GM23338 (cell line): ENCODE results near the gene ZNF892. TPM values are rescaled to one million over a fixed set of nuclear protein-coding genes. Genes with fewer than 3 reads are reported as not detected.

ENCODE experiments used
- ATAC-seq: fragments of 200-7000 bp; cut with Tn5 transposase; 3 replicates; pipeline ENCODE4 v1.9.1; 2020
- DNase-seq: peaks from one replicate; pipeline ENCODE4 v3.0.0-alpha.2; 2015; ENCODE audit warnings: low spot score
- H2AFZ ChIP-seq: fragments of 200-600 bp; sonication (generic); 2 replicates; pipeline ENCODE4 v1.8.0; 2016; ENCODE audit warnings: antibody characterized with exemption, mild to moderate bottlenecking, moderate library complexity
- H3F3A ChIP-seq: fragments of 200-600 bp; sonication (generic); replicated peaks from 2 replicates; pipeline ENCODE4 v1.8.0; 2017; ENCODE audit warnings: antibody characterized with exemption, mixed run types, low read depth
- H3K27ac ChIP-seq: fragments of 200-600 bp; sonication (generic); 2 replicates; pipeline ENCODE4 v1.6.1; 2016; ENCODE audit warnings: low read depth
- H3K27me3 ChIP-seq: fragments of 200-600 bp; sonication (generic); 2 replicates; pipeline ENCODE4 v1.8.0; 2016; ENCODE audit warnings: mild to moderate bottlenecking, mixed run types, moderate library complexity; ENCODE audit not compliant: insufficient read depth
- H3K36me3 ChIP-seq: fragments of 200-600 bp; sonication (generic); 2 replicates; pipeline ENCODE4 v1.8.0; 2016; ENCODE audit warnings: mild to moderate bottlenecking; ENCODE audit not compliant: insufficient read depth
- H3K4me1 ChIP-seq: fragments of 200-600 bp; sonication (generic); 2 replicates; pipeline ENCODE4 v1.8.0; 2016; ENCODE audit warnings: mild to moderate bottlenecking, moderate library complexity; ENCODE audit not compliant: insufficient read depth
- H3K4me2 ChIP-seq: fragments of 200-600 bp; sonication (generic); 2 replicates; pipeline ENCODE4 v1.7.1; 2017; ENCODE audit warnings: mixed run types
- H3K4me3 ChIP-seq: fragments of 200-600 bp; sonication (generic); 2 replicates; pipeline ENCODE4 v1.6.1; 2016; ENCODE audit warnings: mixed run types
- H3K79me2 ChIP-seq: fragments of 200-600 bp; sonication (generic); replicated peaks from 2 replicates; pipeline ENCODE4 v1.8.0; 2017; ENCODE audit warnings: mild to moderate bottlenecking; ENCODE audit not compliant: insufficient read depth
- H3K9me2 ChIP-seq: fragments of 200-600 bp; sonication (generic); 2 replicates; pipeline ENCODE4 v1.8.0; 2017; ENCODE audit not compliant: insufficient read depth
- H4K20me1 ChIP-seq: fragments of 200-600 bp; sonication (generic); replicated peaks from 2 replicates; pipeline ENCODE4 v1.8.0; 2017; ENCODE audit warnings: mild to moderate bottlenecking; ENCODE audit not compliant: insufficient read depth
- H3K27ac Mint-ChIP-seq: 2 replicates; pipeline ENCODE4 v1.8.0; 2020; ENCODE audit warnings: inconsistent platforms, mild to moderate bottlenecking, moderate library complexity, mixed read lengths
- H3K27me3 Mint-ChIP-seq: 3 replicates; pipeline ENCODE4 v1.8.0; 2022; ENCODE audit warnings: low read depth, mild to moderate bottlenecking, moderate library complexity, mixed read lengths, inconsistent platforms; ENCODE audit not compliant: insufficient read depth, poor library complexity
- H3K36me3 Mint-ChIP-seq: 3 replicates; pipeline ENCODE4 v1.8.0; 2021; ENCODE audit warnings: low read depth, mild to moderate bottlenecking, inconsistent platforms, moderate library complexity, mixed read lengths
- H3K4me1 Mint-ChIP-seq: 3 replicates; pipeline ENCODE4 v1.8.0; 2020; ENCODE audit warnings: mild to moderate bottlenecking, inconsistent platforms, mixed read lengths
- H3K4me3 Mint-ChIP-seq: 3 replicates; pipeline ENCODE4 v1.8.0; 2021; ENCODE audit warnings: moderate library complexity, mild to moderate bottlenecking, inconsistent platforms, mixed read lengths
- H3K9me3 Mint-ChIP-seq: 3 replicates; pipeline ENCODE4 v1.8.0; 2020; ENCODE audit warnings: moderate library complexity, mild to moderate bottlenecking, inconsistent platforms, mixed read lengths
- CREB1 ChIP-seq: fragments of 250-450 bp; sonication (Bioruptor Pico); IDR thresholded peaks from 2 replicates; pipeline ENCODE4 v1.5.0; 2020; ENCODE audit warnings: low read depth, mild to moderate bottlenecking, moderate library complexity
- EZH2 ChIP-seq: fragments of 200-600 bp; sonication (generic); IDR thresholded peaks from one replicate; pipeline ENCODE4 v1.8.0; 2017; ENCODE audit warnings: antibody characterized with exemption, mild to moderate bottlenecking, low read depth; ENCODE audit not compliant: unreplicated experiment
- EZH2phosphoT487 ChIP-seq: fragments of 200-600 bp; sonication (generic); IDR thresholded peaks from one replicate; pipeline ENCODE4 v1.8.1; 2018; ENCODE audit warnings: antibody characterized with exemption; ENCODE audit not compliant: unreplicated experiment
- JUNB ChIP-seq: IDR thresholded peaks from one replicate; pipeline ENCODE4 v1.6.1; 2016; ENCODE audit warnings: antibody characterized with exemption; ENCODE audit not compliant: unreplicated experiment
- NANOG ChIP-seq: IDR thresholded peaks from 2 replicates; pipeline ENCODE4 v1.6.1; 2016; ENCODE audit warnings: antibody characterized with exemption, borderline replicate concordance
- POLR2AphosphoS5 ChIP-seq: IDR thresholded peaks from 2 replicates; pipeline ENCODE4 v1.6.1; 2016; ENCODE audit warnings: antibody characterized with exemption, low read depth
- STAT1 ChIP-seq: IDR thresholded peaks from one replicate; pipeline ENCODE4 v1.6.1; 2016; ENCODE audit warnings: antibody characterized with exemption; ENCODE audit not compliant: unreplicated experiment
- ZNF114 ChIP-seq: fragments of 250-450 bp; sonication (Bioruptor Pico); IDR thresholded peaks from 2 replicates; pipeline ENCODE4 v1.5.0; 2020; ENCODE audit warnings: mild to moderate bottlenecking, moderate library complexity
- ZNF331 ChIP-seq: fragments of 250-450 bp; sonication (Bioruptor Pico); IDR thresholded peaks from 2 replicates; pipeline ENCODE4 v1.5.0; 2020; ENCODE audit warnings: low read depth, mild to moderate bottlenecking, moderate library complexity
- polyA plus RNA-seq: library from polyadenylated mRNA; unstranded; fragments of >200 nt; fragmentation: Nextera tagmentation; extraction: Ambion mirVana; gene quantifications from 2 replicates; pipeline ENCODE4 v1.2.1, GENCODE V29; 2016
- total RNA-seq: library from RNA; depleted of rRNA; stranded (reverse); fragments of >200 nt; shearing (Covaris generic); gene quantifications from 2 replicates; pipeline ENCODE4 v1.2.3, GENCODE V29; 2014
- TF ChIP-seq, protein P1 (sequence below): IDR thresholded peaks from 2 replicates; pipeline ENCODE4 v1.6.1; 2016; ENCODE audit warnings: antibody characterized with exemption
- TF ChIP-seq, protein P2 (sequence below): fragments of 250-450 bp; sonication (Bioruptor Pico); IDR thresholded peaks from 2 replicates; pipeline ENCODE4 v1.5.0; 2020; ENCODE audit warnings: mild to moderate bottlenecking, moderate library complexity
- TF ChIP-seq, protein P3 (sequence below): IDR thresholded peaks from one replicate; pipeline ENCODE4 v1.6.1; 2018; ENCODE audit warnings: antibody characterized with exemption; ENCODE audit not compliant: unreplicated experiment
- TF ChIP-seq, protein P4 (sequence below), 2 experiments: fragments of 200-600 bp in 1 of 2; sonication (generic) in 1 of 2; conservative IDR thresholded peaks; 2 replicates each; pipeline versions ENCODE4 v1.5.1 to v1.6.1; 2016 to 2017; ENCODE audit warnings: antibody characterized with exemption in 2 of 2, low read depth in 2 of 2, mild to moderate bottlenecking in 2 of 2, moderate library complexity in 1 of 2

The ZNF892 gene
- total and polyA plus RNA-seq, 2 experiments from 2014 or later = 2.2 to 17.9 TPM

DNA sequence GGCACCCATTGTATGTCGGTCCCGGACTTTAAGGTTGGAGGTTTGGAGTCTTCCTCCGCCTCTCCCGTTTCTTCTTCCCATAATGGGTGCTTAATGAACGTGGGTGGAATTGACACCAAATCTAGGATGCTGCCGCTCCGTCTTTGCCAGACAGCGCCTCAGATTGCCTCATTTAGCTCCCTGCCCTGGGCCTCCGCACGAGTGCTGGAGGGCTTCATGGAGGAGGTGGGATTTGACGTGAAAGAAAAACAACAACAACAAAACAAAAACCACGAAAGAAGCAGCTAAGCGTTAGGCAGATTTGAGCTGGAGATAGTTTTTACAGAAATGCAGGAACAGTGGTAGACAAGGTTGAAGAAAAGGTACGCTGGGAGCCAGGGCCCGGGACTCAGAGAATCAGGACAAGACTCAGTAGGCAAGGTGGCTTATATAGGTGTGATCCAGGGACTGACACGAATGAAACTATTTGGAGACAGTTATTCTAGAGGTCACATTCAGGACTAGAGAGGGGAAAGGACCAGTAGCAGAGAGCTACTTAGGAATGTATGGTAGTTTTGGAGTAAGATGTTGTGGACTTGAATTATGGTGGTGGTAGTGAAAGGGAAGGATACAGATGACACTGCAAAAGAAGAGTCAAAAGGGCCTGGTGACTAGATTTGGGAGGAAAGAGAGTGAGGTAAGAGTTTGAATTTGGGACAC lies 41.1 kb upstream of the ZNF892 start:
- DNase-seq (peak; percentile 9), ATAC-seq (peak; percentile 26)
- Mint-ChIP-seq H3K4me1 (peaks cover 15% of the 10 kb centered on the region), H3K4me3 (peak overlapping the region; percentile 95), H3K9me3 (no peaks in the 10 kb centered on the region), H3K27ac (peak overlapping the region; percentile 98; the same call in 1 of the 2 replicates), H3K36me3 (peaks cover 2% of the 10 kb centered on the region; the same call in 1 of the 3 replicates), H3K27me3 (peaks cover 13% of the 10 kb centered on the region)
- Histone ChIP-seq H3F3A (no peaks in the 10 kb centered on the region), H2AFZ (peak overlapping the region; percentile 90), H3K9me2 (no peaks in the 10 kb centered on the region), H3K36me3 (no peaks in the 10 kb centered on the region), H3K4me3 (peak overlapping the region; percentile 91), H3K4me1 (peaks cover 11% of the 10 kb centered on the region), H3K27ac (no peak overlapping the region), H4K20me1 (peaks cover 3% of the 10 kb centered on the region; the same call in 1 of the 2 replicates), H3K79me2 (peaks cover 25% of the 10 kb centered on the region), H3K27me3 (no peaks in the 10 kb centered on the region), H3K4me2 (peak overlapping the region; percentile 98)
- TF ChIP-seq ZNF114 (CRISPR knock-in tag) (no peak), ZNF331 (no peak), CREB1 (CRISPR knock-in tag) (no peak), STAT1 (no peak), NANOG (no peak), JUNB (no peak), EZH2 (no peak), EZH2phosphoT487 (no peak), POLR2AphosphoS5 (no peak)
- TF ChIP-seq, protein P1, sequence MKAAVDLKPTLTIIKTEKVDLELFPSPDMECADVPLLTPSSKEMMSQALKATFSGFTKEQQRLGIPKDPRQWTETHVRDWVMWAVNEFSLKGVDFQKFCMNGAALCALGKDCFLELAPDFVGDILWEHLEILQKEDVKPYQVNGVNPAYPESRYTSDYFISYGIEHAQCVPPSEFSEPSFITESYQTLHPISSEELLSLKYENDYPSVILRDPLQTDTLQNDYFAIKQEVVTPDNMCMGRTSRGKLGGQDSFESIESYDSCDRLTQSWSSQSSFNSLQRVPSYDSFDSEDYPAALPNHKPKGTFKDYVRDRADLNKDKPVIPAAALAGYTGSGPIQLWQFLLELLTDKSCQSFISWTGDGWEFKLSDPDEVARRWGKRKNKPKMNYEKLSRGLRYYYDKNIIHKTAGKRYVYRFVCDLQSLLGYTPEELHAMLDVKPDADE = no peak
- TF ChIP-seq, protein P2, sequence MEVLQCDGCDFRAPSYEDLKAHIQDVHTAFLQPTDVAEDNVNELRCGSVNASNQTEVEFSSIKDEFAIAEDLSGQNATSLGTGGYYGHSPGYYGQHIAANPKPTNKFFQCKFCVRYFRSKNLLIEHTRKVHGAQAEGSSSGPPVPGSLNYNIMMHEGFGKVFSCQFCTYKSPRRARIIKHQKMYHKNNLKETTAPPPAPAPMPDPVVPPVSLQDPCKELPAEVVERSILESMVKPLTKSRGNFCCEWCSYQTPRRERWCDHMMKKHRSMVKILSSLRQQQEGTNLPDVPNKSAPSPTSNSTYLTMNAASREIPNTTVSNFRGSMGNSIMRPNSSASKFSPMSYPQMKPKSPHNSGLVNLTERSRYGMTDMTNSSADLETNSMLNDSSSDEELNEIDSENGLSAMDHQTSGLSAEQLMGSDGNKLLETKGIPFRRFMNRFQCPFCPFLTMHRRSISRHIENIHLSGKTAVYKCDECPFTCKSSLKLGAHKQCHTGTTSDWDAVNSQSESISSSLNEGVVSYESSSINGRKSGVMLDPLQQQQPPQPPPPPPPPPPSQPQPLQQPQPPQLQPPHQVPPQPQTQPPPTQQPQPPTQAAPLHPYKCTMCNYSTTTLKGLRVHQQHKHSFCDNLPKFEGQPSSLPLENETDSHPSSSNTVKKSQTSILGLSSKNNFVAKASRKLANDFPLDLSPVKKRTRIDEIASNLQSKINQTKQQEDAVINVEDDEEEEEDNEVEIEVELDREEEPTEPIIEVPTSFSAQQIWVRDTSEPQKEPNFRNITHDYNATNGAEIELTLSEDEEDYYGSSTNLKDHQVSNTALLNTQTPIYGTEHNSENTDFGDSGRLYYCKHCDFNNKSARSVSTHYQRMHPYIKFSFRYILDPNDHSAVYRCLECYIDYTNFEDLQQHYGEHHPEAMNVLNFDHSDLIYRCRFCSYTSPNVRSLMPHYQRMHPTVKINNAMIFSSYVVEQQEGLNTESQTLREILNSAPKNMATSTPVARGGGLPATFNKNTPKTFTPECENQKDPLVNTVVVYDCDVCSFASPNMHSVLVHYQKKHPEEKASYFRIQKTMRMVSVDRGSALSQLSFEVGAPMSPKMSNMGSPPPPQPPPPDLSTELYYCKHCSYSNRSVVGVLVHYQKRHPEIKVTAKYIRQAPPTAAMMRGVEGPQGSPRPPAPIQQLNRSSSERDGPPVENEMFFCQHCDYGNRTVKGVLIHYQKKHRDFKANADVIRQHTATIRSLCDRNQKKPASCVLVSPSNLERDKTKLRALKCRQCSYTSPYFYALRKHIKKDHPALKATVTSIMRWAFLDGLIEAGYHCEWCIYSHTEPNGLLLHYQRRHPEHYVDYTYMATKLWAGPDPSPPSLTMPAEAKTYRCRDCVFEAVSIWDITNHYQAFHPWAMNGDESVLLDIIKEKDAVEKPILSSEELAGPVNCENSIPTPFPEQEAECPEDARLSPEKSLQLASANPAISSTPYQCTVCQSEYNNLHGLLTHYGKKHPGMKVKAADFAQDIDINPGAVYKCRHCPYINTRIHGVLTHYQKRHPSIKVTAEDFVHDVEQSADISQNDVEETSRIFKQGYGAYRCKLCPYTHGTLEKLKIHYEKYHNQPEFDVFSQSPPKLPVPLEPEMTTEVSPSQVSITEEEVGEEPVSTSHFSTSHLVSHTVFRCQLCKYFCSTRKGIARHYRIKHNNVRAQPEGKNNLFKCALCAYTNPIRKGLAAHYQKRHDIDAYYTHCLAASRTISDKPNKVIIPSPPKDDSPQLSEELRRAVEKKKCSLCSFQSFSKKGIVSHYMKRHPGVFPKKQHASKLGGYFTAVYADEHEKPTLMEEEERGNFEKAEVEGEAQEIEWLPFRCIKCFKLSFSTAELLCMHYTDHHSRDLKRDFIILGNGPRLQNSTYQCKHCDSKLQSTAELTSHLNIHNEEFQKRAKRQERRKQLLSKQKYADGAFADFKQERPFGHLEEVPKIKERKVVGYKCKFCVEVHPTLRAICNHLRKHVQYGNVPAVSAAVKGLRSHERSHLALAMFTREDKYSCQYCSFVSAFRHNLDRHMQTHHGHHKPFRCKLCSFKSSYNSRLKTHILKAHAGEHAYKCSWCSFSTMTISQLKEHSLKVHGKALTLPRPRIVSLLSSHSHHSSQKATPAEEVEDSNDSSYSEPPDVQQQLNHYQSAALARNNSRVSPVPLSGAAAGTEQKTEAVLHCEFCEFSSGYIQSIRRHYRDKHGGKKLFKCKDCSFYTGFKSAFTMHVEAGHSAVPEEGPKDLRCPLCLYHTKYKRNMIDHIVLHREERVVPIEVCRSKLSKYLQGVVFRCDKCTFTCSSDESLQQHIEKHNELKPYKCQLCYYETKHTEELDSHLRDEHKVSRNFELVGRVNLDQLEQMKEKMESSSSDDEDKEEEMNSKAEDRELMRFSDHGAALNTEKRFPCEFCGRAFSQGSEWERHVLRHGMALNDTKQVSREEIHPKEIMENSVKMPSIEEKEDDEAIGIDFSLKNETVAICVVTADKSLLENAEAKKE (CRISPR knock-in tag) = no peak
- TF ChIP-seq, protein P3, sequence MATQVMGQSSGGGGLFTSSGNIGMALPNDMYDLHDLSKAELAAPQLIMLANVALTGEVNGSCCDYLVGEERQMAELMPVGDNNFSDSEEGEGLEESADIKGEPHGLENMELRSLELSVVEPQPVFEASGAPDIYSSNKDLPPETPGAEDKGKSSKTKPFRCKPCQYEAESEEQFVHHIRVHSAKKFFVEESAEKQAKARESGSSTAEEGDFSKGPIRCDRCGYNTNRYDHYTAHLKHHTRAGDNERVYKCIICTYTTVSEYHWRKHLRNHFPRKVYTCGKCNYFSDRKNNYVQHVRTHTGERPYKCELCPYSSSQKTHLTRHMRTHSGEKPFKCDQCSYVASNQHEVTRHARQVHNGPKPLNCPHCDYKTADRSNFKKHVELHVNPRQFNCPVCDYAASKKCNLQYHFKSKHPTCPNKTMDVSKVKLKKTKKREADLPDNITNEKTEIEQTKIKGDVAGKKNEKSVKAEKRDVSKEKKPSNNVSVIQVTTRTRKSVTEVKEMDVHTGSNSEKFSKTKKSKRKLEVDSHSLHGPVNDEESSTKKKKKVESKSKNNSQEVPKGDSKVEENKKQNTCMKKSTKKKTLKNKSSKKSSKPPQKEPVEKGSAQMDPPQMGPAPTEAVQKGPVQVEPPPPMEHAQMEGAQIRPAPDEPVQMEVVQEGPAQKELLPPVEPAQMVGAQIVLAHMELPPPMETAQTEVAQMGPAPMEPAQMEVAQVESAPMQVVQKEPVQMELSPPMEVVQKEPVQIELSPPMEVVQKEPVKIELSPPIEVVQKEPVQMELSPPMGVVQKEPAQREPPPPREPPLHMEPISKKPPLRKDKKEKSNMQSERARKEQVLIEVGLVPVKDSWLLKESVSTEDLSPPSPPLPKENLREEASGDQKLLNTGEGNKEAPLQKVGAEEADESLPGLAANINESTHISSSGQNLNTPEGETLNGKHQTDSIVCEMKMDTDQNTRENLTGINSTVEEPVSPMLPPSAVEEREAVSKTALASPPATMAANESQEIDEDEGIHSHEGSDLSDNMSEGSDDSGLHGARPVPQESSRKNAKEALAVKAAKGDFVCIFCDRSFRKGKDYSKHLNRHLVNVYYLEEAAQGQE = no peak
- TF ChIP-seq, protein P4, sequence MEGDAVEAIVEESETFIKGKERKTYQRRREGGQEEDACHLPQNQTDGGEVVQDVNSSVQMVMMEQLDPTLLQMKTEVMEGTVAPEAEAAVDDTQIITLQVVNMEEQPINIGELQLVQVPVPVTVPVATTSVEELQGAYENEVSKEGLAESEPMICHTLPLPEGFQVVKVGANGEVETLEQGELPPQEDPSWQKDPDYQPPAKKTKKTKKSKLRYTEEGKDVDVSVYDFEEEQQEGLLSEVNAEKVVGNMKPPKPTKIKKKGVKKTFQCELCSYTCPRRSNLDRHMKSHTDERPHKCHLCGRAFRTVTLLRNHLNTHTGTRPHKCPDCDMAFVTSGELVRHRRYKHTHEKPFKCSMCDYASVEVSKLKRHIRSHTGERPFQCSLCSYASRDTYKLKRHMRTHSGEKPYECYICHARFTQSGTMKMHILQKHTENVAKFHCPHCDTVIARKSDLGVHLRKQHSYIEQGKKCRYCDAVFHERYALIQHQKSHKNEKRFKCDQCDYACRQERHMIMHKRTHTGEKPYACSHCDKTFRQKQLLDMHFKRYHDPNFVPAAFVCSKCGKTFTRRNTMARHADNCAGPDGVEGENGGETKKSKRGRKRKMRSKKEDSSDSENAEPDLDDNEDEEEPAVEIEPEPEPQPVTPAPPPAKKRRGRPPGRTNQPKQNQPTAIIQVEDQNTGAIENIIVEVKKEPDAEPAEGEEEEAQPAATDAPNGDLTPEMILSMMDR (conservative IDR thresholded peaks at IDR 0.05; ENCODE audit: low read depth in 2 of 2) = no peak
